GM23248 (cell line): Measurements from ENCODE around the gene PLA2G4E. TPM values are rescaled to one million over a fixed set of nuclear protein-coding genes. Genes with fewer than 3 reads are reported as not detected.
A peak's percentile ranks its signal among the peaks of the same experiment; 100 is the strongest.

Source experiments
- DNase-seq: peaks from one replicate; pipeline ENCODE4 v3.0.0-alpha.2; 2015
- H2AFZ ChIP-seq: fragments of 200-600 bp; sonication (generic); 2 replicates; pipeline ENCODE4 v1.6.1; 2016; ENCODE audit warnings: antibody characterized with exemption
- H3F3A ChIP-seq: fragments of 200-600 bp; sonication (generic); 2 replicates; pipeline ENCODE4 v1.6.1; 2016; ENCODE audit warnings: mild to moderate bottlenecking, antibody characterized with exemption, mixed run types; ENCODE audit not compliant: insufficient read depth
- H3K27ac ChIP-seq: fragments of 200-600 bp; sonication (generic); 2 replicates; pipeline ENCODE4 v1.5.1; 2016; ENCODE audit warnings: mild to moderate bottlenecking
- H3K27me3 ChIP-seq: fragments of 200-600 bp; sonication (generic); replicated peaks from 2 replicates; pipeline ENCODE4 v1.6.1; 2016; ENCODE audit warnings: mild to moderate bottlenecking; ENCODE audit not compliant: insufficient read depth
- H3K36me3 ChIP-seq: fragments of 200-600 bp; sonication (generic); 2 replicates; pipeline ENCODE4 v1.6.1; 2016; ENCODE audit warnings: low read depth, mild to moderate bottlenecking
- H3K4me1 ChIP-seq: fragments of 200-600 bp; sonication (generic); 2 replicates; pipeline ENCODE4 v1.6.1; 2016; ENCODE audit warnings: mild to moderate bottlenecking; ENCODE audit not compliant: insufficient read depth
- H3K4me2 ChIP-seq: fragments of 200-600 bp; sonication (generic); one replicate; pipeline ENCODE4 v1.6.1; 2016; ENCODE audit warnings: mild to moderate bottlenecking; ENCODE audit not compliant: unreplicated experiment
- H3K4me3 ChIP-seq: fragments of 200-600 bp; sonication (generic); 2 replicates; pipeline ENCODE4 v1.5.1; 2016; ENCODE audit warnings: mild to moderate bottlenecking
- H3K79me2 ChIP-seq: fragments of 200-600 bp; sonication (generic); 2 replicates; pipeline ENCODE4 v1.6.1; 2016; ENCODE audit warnings: mild to moderate bottlenecking; ENCODE audit not compliant: insufficient read depth
- H3K9ac ChIP-seq: fragments of 200-600 bp; sonication (generic); 2 replicates; pipeline ENCODE4 v1.6.1; 2016; ENCODE audit warnings: mild to moderate bottlenecking
- H3K9me2 ChIP-seq: fragments of 200-600 bp; sonication (generic); 2 replicates; pipeline ENCODE4 v1.6.1; 2016; ENCODE audit warnings: mixed run types, mild to moderate bottlenecking, moderate library complexity; ENCODE audit not compliant: insufficient read depth
- H3K9me3 ChIP-seq: fragments of 200-600 bp; sonication (generic); one replicate; pipeline ENCODE4 v1.6.1; 2017; ENCODE audit warnings: low read depth
- H4K20me1 ChIP-seq: fragments of 200-600 bp; sonication (generic); 2 replicates; pipeline ENCODE4 v1.6.0; 2016; ENCODE audit not compliant: insufficient read depth
- EZH2 ChIP-seq: fragments of 200-600 bp; sonication (generic); IDR thresholded peaks from 2 replicates; pipeline ENCODE4 v1.6.1; 2018; ENCODE audit warnings: antibody characterized with exemption, mild to moderate bottlenecking; ENCODE audit not compliant: insufficient read depth, poor library complexity, severe bottlenecking
- EZH2phosphoT487 ChIP-seq: fragments of 200-600 bp; sonication (generic); IDR thresholded peaks from 2 replicates; pipeline ENCODE4 v1.6.1; 2018; ENCODE audit warnings: antibody characterized with exemption, moderate library complexity, mild to moderate bottlenecking, low read depth; ENCODE audit not compliant: insufficient read depth
- WGBS, 2 experiments: methylation state at CpG; one replicate each; pipeline ENCODE4 v1.1.6; 2015 to 2017; ENCODE audit warnings: low lambda C conversion rate in 2 of 2, low coverage in 1 of 2; ENCODE audit errors: missing lambda C conversion rate in 2 of 2; 5-methylcytosine and 5-hydroxymethylcytosine counted together
- in situ Hi-C: fragments of 300-500 bp; cut with MboI; formaldehyde crosslinking; loops from 2 replicates; pipeline ENCODE4 v1.15.0; 2020
- polyA plus RNA-seq: library from polyadenylated mRNA; unstranded; fragments of >200 nt; fragmentation: Nextera tagmentation; extraction: Ambion mirVana; gene quantifications from 2 replicates; pipeline ENCODE4 v1.2.1, GENCODE V29; 2016
- total RNA-seq: library from RNA; depleted of rRNA; stranded (reverse); fragments of >200 nt; shearing (Covaris generic); gene quantifications from 2 replicates; pipeline ENCODE4 v1.2.3, GENCODE V29; 2014

Gene PLA2G4E
- total and polyA plus RNA-seq, 2 experiments from 2014 or later, result not detected

DNA sequence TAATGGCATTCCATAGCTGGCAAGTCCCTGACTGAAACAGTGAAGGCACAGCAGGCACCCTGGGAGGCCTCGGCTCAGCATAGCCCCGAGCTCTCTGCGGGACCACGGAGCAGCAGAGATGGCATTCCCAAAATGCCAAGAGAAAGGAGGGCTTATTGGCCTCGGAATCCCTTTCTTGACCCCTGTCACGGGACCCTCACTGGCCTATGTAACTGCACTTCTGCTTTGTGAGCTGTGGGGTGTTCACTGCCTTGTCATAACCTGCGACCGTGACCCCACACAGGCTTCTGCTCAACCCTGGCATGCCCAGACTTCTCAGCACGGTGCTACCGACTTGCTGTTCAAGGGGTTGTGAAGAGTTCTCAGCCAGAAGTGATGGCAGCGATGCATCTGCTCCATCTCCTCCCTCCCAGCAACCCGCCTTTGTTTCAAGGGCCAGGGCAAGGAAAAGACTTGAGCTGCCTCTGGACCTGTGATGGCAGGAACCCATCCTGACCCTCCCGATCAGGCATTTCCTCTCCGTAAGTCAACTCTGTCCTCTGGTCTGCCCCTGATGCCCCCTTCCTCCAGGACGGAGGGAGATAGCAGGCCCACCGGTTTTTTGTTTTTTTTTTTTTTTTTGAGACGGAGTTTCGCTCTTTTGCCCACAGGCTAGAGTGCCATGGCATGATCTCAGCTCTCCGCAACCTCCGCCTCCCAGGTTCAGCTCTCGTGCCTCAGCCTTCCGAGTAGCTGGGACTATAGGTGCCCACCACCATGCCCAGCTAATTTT lies 79.0 kb downstream of the PLA2G4E start:
- Histone ChIP-seq H3K4me2 (no peak overlapping the region), H3K4me3 (no peak overlapping the region), H4K20me1 (no peaks in the 10 kb centered on the region), H3K9ac (no peak overlapping the region), H3K4me1 (peaks cover 38% of the 10 kb centered on the region), H3K79me2 (peaks cover 27% of the 10 kb centered on the region), H3K36me3 (no peaks in the 10 kb centered on the region), H3K9me2 (no peaks in the 10 kb centered on the region), H3F3A (peaks cover 34% of the 10 kb centered on the region), H3K27me3 (no peaks in the 10 kb centered on the region), H3K9me3 (no peaks in the 10 kb centered on the region), H2AFZ (no peak overlapping the region), H3K27ac (no peak overlapping the region)
- in situ Hi-C loops, result no loop called here
- WGBS, 2 experiments, result 94% methylated on average over 20 to 22 of the region's 22 CpGs
- DNase-seq, result no peak
- TF ChIP-seq EZH2 (no peak), EZH2phosphoT487 (no peak)

DNA sequence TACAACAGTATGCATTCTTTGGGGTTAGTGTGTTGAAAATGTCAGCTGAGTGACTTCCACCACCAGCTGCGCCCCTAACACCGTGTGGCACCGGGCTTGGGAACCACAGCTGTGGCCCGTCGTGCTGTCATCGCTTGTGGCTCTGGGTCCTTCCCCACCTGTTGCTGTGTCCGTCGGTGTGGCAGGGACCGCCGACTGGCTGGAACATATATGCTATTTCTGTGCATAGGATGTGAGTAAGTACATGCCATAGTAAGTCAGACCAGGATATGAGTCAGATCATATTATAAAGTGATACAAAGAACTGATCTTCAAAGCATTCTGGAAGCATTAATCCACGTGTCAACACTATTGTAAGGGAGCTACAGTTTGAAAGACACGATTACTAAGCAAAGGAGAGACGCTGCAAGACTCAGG lies 80.4 kb downstream of the PLA2G4E start:
- peak; percentile 90 for DNase-seq
- Histone ChIP-seq H3K79me2 (peaks cover 19% of the 10 kb centered on the region; the same call in 1 of the 2 replicates), H3K4me3 (no peak overlapping the region), H3K4me2 (peak overlapping the region; percentile 48), H2AFZ (no peak overlapping the region), H4K20me1 (no peaks in the 10 kb centered on the region), H3K9me2 (no peaks in the 10 kb centered on the region), H3K27ac (peak overlapping the region; percentile 35), H3K9me3 (no peaks in the 10 kb centered on the region), H3K4me1 (peaks cover 43% of the 10 kb centered on the region), H3K36me3 (no peaks in the 10 kb centered on the region), H3K9ac (no peak overlapping the region), H3F3A (peaks cover 36% of the 10 kb centered on the region), H3K27me3 (no peaks in the 10 kb centered on the region)
- in situ Hi-C loops, result no loop called here
- 17 to 20% methylated on average over 13 of the region's 13 CpGs for WGBS, 2 experiments
- TF ChIP-seq EZH2phosphoT487 (peak; percentile 78; the same call in 1 of the 2 replicates), EZH2 (no peak)

DNA sequence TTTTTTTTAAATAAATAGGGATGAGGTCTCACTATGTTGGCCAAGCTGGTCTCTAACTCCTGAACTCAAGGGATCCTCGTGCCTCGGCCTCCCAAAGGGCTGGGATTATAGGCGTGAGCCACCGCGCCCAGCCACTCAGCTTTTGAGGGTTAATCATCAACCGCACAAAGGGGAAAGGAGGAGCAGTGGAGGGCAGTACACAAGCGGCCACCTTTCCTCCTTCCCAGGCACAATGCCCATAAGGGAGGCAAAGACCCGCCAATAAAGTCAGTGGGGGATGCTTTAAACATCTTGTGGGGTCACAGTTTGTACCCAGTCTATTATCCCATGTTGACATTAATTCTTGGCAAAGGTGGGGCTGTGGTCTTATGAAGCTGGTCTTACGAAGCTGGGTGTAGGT lies 80.9 kb downstream of the PLA2G4E start:
- no peak overlapping the region for H3K4me2 ChIP-seq
- H3F3A ChIP-seq, result peaks cover 33% of the 10 kb centered on the region
- H3K27ac ChIP-seq, result no peak overlapping the region
- no peak overlapping the region for H3K9ac ChIP-seq
- H3K4me1 ChIP-seq, result peaks cover 40% of the 10 kb centered on the region
- no peaks in the 10 kb centered on the region for H4K20me1 ChIP-seq
- no peak overlapping the region for H2AFZ ChIP-seq
- H3K36me3 ChIP-seq, result no peaks in the 10 kb centered on the region
- in situ Hi-C loops, result no loop called here
- WGBS, 2 experiments, result 86 to 90% methylated on average over 9 of the region's 9 CpGs
- no peaks in the 10 kb centered on the region for H3K9me3 ChIP-seq
- no peaks in the 10 kb centered on the region for H3K9me2 ChIP-seq
- peaks cover 19% of the 10 kb centered on the region; the same call in 1 of the 2 replicates for H3K79me2 ChIP-seq
- no peak overlapping the region for H3K4me3 ChIP-seq
- TF ChIP-seq EZH2 (no peak), EZH2phosphoT487 (no peak)
- no peaks in the 10 kb centered on the region for H3K27me3 ChIP-seq
- no peak for DNase-seq

DNA sequence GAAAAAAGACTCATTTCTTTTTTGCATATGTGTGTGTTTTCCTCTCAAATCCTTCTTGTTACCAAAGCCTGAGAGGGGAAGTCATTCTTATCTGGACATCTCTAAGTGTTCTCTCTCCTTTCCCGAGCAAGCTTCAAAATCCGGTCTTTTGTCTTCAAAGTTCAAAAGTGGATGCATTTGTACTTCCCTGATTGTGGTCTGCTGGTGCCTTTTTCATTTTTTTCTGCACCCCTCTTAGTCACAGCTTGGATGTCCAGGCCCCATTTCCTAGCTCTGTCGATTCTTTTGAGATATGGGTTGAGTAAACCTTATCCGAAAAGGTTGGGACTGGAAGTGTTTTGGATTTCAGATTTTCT lies 83.3 kb downstream of the PLA2G4E start:
- Histone ChIP-seq H3K36me3 (no peaks in the 10 kb centered on the region), H3K9me2 (no peaks in the 10 kb centered on the region), H3F3A (peaks cover 16% of the 10 kb centered on the region), H3K79me2 (peaks cover 21% of the 10 kb centered on the region; the same call in 1 of the 2 replicates), H3K4me3 (no peak overlapping the region), H3K27ac (no peak overlapping the region), H3K4me2 (no peak overlapping the region), H3K9me3 (no peaks in the 10 kb centered on the region), H4K20me1 (no peaks in the 10 kb centered on the region), H3K27me3 (no peaks in the 10 kb centered on the region), H3K4me1 (peaks cover 42% of the 10 kb centered on the region), H3K9ac (no peak overlapping the region), H2AFZ (no peak overlapping the region)
- in situ Hi-C loops, result no loop called here
- TF ChIP-seq EZH2phosphoT487 (no peak), EZH2 (no peak)
- no peak for DNase-seq
- WGBS, 2 experiments, result 97 to 98% methylated on average over 4 of the region's 4 CpGs
